OCI-LY3 (cell line): ENCODE results near the gene TMEM132D.
"Not testable (repeated sequence)": the region's sequence is repeated elsewhere in the genome, so short reads cannot be mapped to it uniquely, and the experiment has no call there.

ENCODE experiments used
- H2AFZ ChIP-seq: fragments of 200-600, 300-600 bp; shearing (Covaris generic); 2 replicates; pipeline ENCODE4 v1.6.0; 2014; ENCODE audit warnings: antibody characterized with exemption, low read depth, low read length
- H3K27ac ChIP-seq: fragments of 200-600, 300-600 bp; sonication (generic); 2 replicates; pipeline ENCODE4 v1.5.1; 2014; ENCODE audit warnings: mild to moderate bottlenecking, low read length, moderate library complexity, mixed read lengths
- H3K27me3 ChIP-seq: fragments of 200-600, 300-600 bp; sonication (generic); 2 replicates; pipeline ENCODE4 v1.6.1; 2014; ENCODE audit warnings: low read depth, low read length, mixed read lengths
- H3K36me3 ChIP-seq: fragments of 200-600, 300-600 bp; sonication (generic); replicated peaks from 2 replicates; pipeline ENCODE3; 2014; ENCODE audit warnings: low read depth, low read length, mixed read lengths
- H3K4me1 ChIP-seq: fragments of 300-600, 200-600 bp; sonication (generic); 2 replicates; pipeline ENCODE4 v1.6.1; 2014; ENCODE audit warnings: low read length, mixed read lengths
- H3K4me2 ChIP-seq: fragments of 200-600, 300-600 bp; sonication (generic); 2 replicates; pipeline ENCODE4 v1.6.1; 2014; ENCODE audit warnings: low read length, mixed read lengths
- H3K4me3 ChIP-seq: fragments of 300-600, 200-600 bp; sonication (generic); 2 replicates; pipeline ENCODE4 v1.5.1; 2014; ENCODE audit warnings: antibody characterized with exemption, mild to moderate bottlenecking, low read length, moderate library complexity
- H3K79me2 ChIP-seq: fragments of 300-600, 200-600 bp; shearing (Covaris generic); 2 replicates; pipeline ENCODE4 v1.6.1; 2014; ENCODE audit warnings: mild to moderate bottlenecking, low read length, mixed read lengths
- H3K9ac ChIP-seq: fragments of 300-600, 200-600 bp; shearing (Covaris generic); 2 replicates; pipeline ENCODE4 v1.6.0; 2014; ENCODE audit warnings: mild to moderate bottlenecking, low read length, moderate library complexity
- H3K9me3 ChIP-seq: fragments of 200-600, 300-600 bp; shearing (Covaris generic); 2 replicates; pipeline ENCODE4 v1.6.1; 2014; ENCODE audit warnings: low read length, mixed read lengths; ENCODE audit not compliant: insufficient read depth
- H4K20me1 ChIP-seq: fragments of 200-600, 300-600 bp; sonication (generic); 2 replicates; pipeline ENCODE4 v1.6.1; 2016; ENCODE audit warnings: low read length, mixed read lengths; ENCODE audit not compliant: insufficient read depth
- EZH2phosphoT487 ChIP-seq: fragments of 200-600 bp; shearing (Covaris generic); IDR thresholded peaks from 2 replicates; pipeline ENCODE4 v1.6.1; 2018; ENCODE audit warnings: antibody characterized with exemption, mixed run types, low read depth
- TF ChIP-seq, protein P1 (sequence below): fragments of 200-600, 300-600 bp; sonication (generic); IDR thresholded peaks from 2 replicates; pipeline ENCODE4 v1.5.1; 2014; ENCODE audit warnings: antibody characterized with exemption, low read length, low read depth

Gene TMEM132D

DNA sequence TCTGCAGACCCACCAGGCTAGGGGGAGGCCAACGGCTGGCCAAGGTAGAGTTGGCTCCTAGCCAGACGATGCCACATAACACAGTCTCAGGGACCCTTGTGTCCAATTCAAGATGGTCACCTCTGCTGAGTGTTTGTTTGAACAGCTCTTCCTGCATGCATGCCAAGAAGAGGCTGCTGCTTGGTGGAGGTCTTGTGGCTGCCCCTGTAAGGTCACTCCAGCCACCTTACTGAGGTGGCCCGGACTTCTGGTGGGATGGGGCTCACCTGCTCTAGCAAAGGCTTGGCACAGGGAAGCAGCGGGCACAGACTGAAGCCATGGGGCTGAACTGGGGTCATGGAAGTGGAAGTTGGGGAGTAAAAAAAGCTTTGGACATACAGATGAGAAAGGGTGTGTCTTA lies 840.2 kb downstream of the TMEM132D start:
- Histone ChIP-seq H3K4me2 (no peak overlapping the region), H3K4me3 (no peak overlapping the region), H3K4me1 (no peaks in the 10 kb centered on the region), H3K27me3 (no peaks in the 10 kb centered on the region), H3K9me3 (no peaks in the 10 kb centered on the region), H4K20me1 (no peaks in the 10 kb centered on the region), H3K9ac (no peak overlapping the region), H3K79me2 (no peaks in the 10 kb centered on the region), H3K27ac (no peak overlapping the region), H2AFZ (no peak overlapping the region), H3K36me3 (no peaks in the 10 kb centered on the region)
- no peak for TF ChIP-seq EZH2phosphoT487
- TF ChIP-seq, protein P1, sequence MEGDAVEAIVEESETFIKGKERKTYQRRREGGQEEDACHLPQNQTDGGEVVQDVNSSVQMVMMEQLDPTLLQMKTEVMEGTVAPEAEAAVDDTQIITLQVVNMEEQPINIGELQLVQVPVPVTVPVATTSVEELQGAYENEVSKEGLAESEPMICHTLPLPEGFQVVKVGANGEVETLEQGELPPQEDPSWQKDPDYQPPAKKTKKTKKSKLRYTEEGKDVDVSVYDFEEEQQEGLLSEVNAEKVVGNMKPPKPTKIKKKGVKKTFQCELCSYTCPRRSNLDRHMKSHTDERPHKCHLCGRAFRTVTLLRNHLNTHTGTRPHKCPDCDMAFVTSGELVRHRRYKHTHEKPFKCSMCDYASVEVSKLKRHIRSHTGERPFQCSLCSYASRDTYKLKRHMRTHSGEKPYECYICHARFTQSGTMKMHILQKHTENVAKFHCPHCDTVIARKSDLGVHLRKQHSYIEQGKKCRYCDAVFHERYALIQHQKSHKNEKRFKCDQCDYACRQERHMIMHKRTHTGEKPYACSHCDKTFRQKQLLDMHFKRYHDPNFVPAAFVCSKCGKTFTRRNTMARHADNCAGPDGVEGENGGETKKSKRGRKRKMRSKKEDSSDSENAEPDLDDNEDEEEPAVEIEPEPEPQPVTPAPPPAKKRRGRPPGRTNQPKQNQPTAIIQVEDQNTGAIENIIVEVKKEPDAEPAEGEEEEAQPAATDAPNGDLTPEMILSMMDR = no peak

DNA sequence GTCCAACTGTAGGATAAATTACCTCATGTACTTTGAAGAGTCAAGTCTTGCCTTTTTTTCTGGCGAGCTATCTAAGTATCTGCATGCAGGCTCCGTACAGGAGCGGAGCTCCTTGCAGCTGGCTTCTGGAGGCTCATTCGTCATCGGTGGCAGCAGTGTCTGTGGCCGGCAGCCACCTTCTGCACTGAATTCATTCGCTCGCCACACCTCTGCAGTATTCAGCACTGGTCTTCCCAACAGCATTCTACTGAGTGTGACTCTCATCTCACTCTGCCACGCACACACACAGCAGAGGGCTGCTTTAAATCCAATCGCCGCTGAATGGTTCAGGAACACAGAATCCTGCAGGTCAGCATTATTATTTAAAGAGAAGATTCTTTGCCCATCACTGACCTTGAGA lies 850.6 kb downstream of the TMEM132D start:
- no peak overlapping the region for H2AFZ ChIP-seq
- no peak overlapping the region for H3K4me2 ChIP-seq
- no peak overlapping the region for H3K9ac ChIP-seq
- no peaks in the 10 kb centered on the region for H4K20me1 ChIP-seq
- no peaks in the 10 kb centered on the region for H3K79me2 ChIP-seq
- H3K4me3 ChIP-seq = no peak overlapping the region
- TF ChIP-seq, protein P1 = no peak
- TF ChIP-seq EZH2phosphoT487 = no peak
- H3K4me1 ChIP-seq = no peaks in the 10 kb centered on the region
- no peaks in the 10 kb centered on the region for H3K9me3 ChIP-seq
- no peaks in the 10 kb centered on the region for H3K27me3 ChIP-seq
- no peaks in the 10 kb centered on the region for H3K36me3 ChIP-seq
- no peak overlapping the region for H3K27ac ChIP-seq

DNA sequence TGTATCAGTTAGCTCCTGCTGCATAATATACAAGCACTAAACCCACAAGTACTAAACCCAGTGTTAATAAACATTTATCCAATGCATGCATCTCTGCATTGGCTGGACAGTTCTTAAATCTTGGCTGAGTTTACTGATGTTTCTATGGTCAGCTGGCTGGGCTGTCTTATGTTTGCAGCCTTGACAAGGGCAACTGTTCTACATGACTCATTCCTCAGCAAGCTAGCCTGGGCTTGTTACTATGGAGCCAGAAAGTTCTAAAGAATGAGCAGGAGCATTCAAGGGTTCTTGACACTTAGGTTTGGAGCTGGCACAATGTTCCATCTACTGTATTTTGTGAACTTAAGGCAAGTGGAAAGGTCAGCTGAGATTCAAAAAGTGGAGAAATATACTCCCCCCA lies 851.5 kb downstream of the TMEM132D start:
- Histone ChIP-seq H3K4me1 (no peaks in the 10 kb centered on the region), H3K27me3 (no peaks in the 10 kb centered on the region), H3K27ac (no peak overlapping the region), H3K79me2 (no peaks in the 10 kb centered on the region), H3K4me3 (no peak overlapping the region), H3K9ac (no peak overlapping the region), H3K9me3 (no peaks in the 10 kb centered on the region), H2AFZ (no peak overlapping the region), H4K20me1 (no peaks in the 10 kb centered on the region), H3K36me3 (no peaks in the 10 kb centered on the region), H3K4me2 (no peak overlapping the region)
- TF ChIP-seq, protein P1 = no peak
- TF ChIP-seq EZH2phosphoT487 = no peak

DNA sequence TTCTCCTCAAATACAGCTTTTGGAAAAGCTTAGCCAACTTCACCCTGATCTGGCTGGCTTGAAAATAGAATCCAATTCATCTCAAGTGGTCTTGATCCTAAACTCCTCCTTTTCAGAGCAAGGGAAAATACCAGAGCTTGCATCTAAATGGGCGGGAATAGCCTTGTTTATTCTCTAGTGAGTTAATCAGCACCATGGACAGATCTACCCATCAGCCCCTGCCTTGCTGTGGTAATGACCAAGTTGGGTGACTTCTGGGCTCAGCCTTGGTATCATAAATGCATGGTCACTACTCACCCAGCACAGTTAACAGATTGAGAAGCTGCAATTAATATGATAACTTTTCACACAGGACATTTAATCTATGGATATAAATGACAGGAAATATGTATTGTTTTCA lies 853.9 kb downstream of the TMEM132D start:
- Histone ChIP-seq H3K36me3 (no peaks in the 10 kb centered on the region), H3K27me3 (no peaks in the 10 kb centered on the region), H3K27ac (no peak overlapping the region), H3K79me2 (no peaks in the 10 kb centered on the region), H3K4me2 (no peak overlapping the region), H3K4me1 (no peaks in the 10 kb centered on the region), H2AFZ (no peak overlapping the region), H3K4me3 (no peak overlapping the region), H4K20me1 (no peaks in the 10 kb centered on the region), H3K9ac (no peak overlapping the region), H3K9me3 (no peaks in the 10 kb centered on the region)
- TF ChIP-seq EZH2phosphoT487 = no peak
- TF ChIP-seq, protein P1 = no peak

DNA sequence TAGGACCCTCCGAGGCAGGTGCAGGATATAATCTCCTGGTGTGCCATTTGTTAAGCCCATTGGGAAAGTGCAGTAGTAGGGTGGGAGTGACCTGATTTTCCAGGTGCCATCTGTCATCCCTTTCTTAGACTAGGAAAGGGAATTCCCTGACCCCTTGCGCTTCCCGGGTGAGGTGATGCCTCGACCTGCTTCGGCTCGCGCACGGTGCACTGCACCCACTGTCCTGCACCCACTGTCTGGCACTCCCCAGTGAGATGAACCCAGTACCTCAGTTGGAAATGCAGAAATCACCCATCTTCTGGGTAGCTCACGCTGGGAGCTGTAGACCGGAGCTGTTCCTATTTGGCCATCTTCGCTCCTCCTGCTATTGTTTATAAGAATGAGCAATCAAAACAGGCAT lies 860.5 kb downstream of the TMEM132D start:
- not testable (repeated sequence) for H3K9ac ChIP-seq, H3K27me3 ChIP-seq, H4K20me1 ChIP-seq, H3K9me3 ChIP-seq, H2AFZ ChIP-seq, H3K27ac ChIP-seq, H3K4me1 ChIP-seq, H3K4me3 ChIP-seq, H3K4me2 ChIP-seq, H3K36me3 ChIP-seq, H3K79me2 ChIP-seq
